Measurements from ENCODE around the gene PYROXD2.

The PYROXD2 gene

GRCh38 chr10:98407744-98408241, 7.2 kb downstream of the PYROXD2 start:
- H3K4me3 ChIP-seq (replicated peaks in 1 of 2; ENCODE audit: low read depth in 2 of 2, low read length in 2 of 2), result no peak overlapping the region

GRCh38 chr10:98407017-98407743, 7.8 kb downstream of the PYROXD2 start:
- no peak for DNase-seq (ENCODE audit: low read depth in 2 of 2)
- TF ChIP-seq CTCF (IDR thresholded peaks at IDR 0.05; ENCODE audit: low read depth, low read length), result no peak
- H3K4me3 ChIP-seq (replicated peaks in 1 of 2; ENCODE audit: low read depth in 2 of 2, low read length in 2 of 2), result no peak overlapping the region

More at GRCh38 chr10:98407744-98408241, 7.2 kb downstream of the PYROXD2 start:
- no peak for DNase-seq (ENCODE audit: low read depth in 2 of 2)
- no peak for TF ChIP-seq CTCF (IDR thresholded peaks at IDR 0.05; ENCODE audit: low read depth, low read length)

- no peak overlapping the region for H3K4me3 ChIP-seq (replicated peaks in 1 of 2; ENCODE audit: low read depth in 2 of 2, low read length in 2 of 2)
- no peak for DNase-seq (ENCODE audit: low read depth in 2 of 2)
- TF ChIP-seq CTCF (IDR thresholded peaks at IDR 0.05; ENCODE audit: low read depth, low read length), result no peak
These were observed 9.6 kb downstream of the PYROXD2 start for GRCh38 chr10:98405422-98405821.

- H3K4me3 ChIP-seq (replicated peaks in 1 of 2; ENCODE audit: low read depth in 2 of 2, low read length in 2 of 2), result no peak overlapping the region
- peak; percentile 41 to 78 for DNase-seq (ENCODE audit: low read depth in 2 of 2)
- no peak for TF ChIP-seq CTCF (IDR thresholded peaks at IDR 0.05; ENCODE audit: low read depth, low read length)
These were observed 10.2 kb downstream of the PYROXD2 start for GRCh38 chr10:98404571-98405359.

- DNase-seq (ENCODE audit: low read depth in 2 of 2), result peak in 1 of 2 donors; percentile 60
- TF ChIP-seq CTCF (IDR thresholded peaks at IDR 0.05; ENCODE audit: low read depth, low read length), result no peak
- no peak overlapping the region for H3K4me3 ChIP-seq (replicated peaks in 1 of 2; ENCODE audit: low read depth in 2 of 2, low read length in 2 of 2)
These were observed 11.0 kb downstream of the PYROXD2 start for GRCh38 chr10:98403812-98404504.

- no peak for TF ChIP-seq CTCF (IDR thresholded peaks at IDR 0.05; ENCODE audit: low read depth, low read length)
- no peak for DNase-seq (ENCODE audit: low read depth in 2 of 2)
- H3K4me3 ChIP-seq (replicated peaks in 1 of 2; ENCODE audit: low read depth in 2 of 2, low read length in 2 of 2), result no peak overlapping the region
These were observed 11.9 kb downstream of the PYROXD2 start for GRCh38 chr10:98402931-98403718.

All from cardiac fibroblast (primary cell).